HG03025 (cell line): ENCODE measurements around the gene TMEM52B.

Experiments used
- ATAC-seq: cut with Tn5 transposase; IDR thresholded peaks from one replicate; pipeline ENCODE4 v1.9.1; 2021; ENCODE audit warnings: mild to moderate bottlenecking, moderate library complexity; ENCODE audit not compliant: unreplicated experiment, low FRiP score

Gene TMEM52B

GRCh38 chr12:10178821-10179220 is at the start of gene TMEM52B:
TSS of gene TMEM52B (plus strand) at chr12:10179032. CDS start at chr12:10179575, 543 bp downstream.
- ATAC-seq = no peak

GRCh38 chr12:10130042-10130441 is 48.8 kb upstream of the TMEM52B start, which contains the start of gene CLEC7A:
TSS of gene CLEC7A (minus strand) at chr12:10130199. CDS start at chr12:10130082, 117 bp downstream.
- no peak for ATAC-seq

DNA sequence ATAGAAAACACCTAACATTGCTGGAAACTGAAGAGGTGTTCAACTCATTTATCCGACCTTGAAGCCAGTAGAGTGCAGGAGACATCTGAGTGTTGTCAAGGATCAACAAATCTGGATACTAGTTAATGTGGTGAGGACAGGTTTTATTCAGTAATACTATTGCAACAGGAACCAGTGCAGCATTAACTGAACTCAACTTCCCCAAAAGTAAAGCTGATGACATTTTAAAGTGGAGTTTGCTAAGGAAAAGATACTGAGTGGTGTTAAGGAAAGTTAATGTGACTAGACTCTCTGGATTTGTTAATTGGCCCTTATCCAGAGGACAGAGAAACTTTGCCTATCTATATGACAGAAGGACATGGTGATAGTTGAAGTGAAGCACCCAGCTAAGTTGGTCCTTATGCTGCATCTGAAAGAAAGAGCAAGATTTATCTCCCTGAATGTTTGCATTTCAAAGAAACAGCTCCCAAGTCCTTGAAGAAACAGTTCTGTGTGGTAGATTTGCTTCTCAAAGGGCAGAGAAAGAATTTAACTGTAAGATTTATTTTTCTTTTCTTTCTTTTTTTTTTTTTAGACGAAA is 47.6 kb upstream of the TMEM52B start:
- ATAC-seq = no peak

- ATAC-seq = no peak
Observed at GRCh38 chr12:10132850-10133370, 45.9 kb upstream of the TMEM52B start.

GRCh38 chr12:10135126-10135525 is 43.7 kb upstream of the TMEM52B start:
- ATAC-seq = no peak

GRCh38 chr12:10136637-10137205 is 42.1 kb upstream of the TMEM52B start:
- ATAC-seq = no peak

DNA sequence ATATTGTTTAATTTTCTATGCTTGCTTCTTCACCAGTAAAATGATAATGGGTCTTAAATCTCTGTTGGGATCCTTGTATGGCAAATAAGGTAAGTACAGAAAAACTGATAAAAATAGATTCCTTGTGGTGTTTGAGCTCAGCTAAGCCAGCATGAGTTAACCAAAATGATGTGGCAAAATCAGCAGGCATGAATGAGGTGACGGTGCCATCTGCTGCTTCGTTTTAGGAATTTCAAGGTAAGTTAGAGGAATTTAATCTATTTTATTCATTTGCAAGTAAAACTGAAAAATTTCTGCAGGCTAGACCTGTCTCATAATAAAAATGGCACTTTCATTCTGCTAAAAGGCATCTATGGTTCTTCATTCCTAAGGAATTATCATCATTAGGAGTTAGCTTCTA is 38.8 kb upstream of the TMEM52B start:
- ATAC-seq = no peak

DNA sequence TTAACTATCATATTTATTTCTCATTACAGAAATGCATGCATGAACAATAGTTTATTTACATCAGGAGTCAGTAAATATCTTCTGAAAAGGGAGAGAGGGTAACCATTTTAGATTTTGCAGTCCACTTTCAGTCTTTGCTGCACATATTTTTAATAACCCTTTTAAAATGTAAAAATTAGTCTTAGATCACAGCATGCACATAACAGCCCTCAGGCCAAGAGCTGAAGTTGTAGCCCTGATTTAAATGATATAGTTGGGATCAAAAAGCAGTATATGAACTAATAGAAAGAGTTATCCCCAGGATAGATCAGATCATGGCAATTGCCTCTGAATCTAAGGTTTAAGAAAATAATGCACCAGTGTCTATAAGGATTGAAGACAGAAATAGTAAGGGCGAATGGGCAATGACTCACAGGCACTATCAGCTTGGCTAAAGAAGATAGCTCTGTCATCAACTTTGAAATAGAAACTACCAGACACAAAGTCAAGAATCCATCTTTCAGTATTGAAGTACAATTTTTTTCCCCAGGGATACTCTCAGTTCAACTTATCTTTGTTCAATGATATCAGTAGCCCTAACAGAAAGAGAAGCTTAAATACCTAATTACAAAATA is 35.7 kb upstream of the TMEM52B start:
- no peak for ATAC-seq

DNA sequence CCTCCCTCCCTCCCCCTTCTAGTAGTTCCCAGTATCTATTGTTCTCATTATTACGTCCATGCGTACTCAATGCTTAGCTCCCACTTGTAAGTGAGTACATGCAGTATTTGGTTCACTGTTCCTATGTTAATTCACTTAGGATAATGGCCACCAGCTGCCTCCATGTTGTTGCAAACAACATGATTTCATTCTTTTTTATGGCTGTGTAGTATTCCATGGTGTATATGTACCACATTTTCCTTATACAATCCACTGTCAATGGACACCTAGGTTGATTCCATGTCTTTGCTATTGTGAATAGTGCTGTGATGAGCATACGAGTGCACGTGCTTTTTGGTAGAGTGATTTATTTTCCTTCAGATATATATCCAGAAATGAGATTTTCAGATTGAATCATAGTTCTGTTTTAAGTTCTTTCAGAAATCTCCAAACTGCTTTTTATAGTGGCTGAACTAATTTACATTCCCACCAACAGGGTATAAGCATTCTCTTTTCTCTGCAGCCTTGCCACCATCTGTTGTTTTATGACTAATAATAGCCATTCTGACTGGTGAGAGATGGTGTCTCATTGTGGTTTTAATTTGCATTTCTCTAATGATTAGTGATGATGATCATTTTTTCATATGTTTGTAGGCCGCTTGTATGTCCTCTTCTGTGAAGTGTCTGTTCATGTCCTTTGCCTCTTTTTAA is 31.0 kb upstream of the TMEM52B start:
- no peak for ATAC-seq

DNA sequence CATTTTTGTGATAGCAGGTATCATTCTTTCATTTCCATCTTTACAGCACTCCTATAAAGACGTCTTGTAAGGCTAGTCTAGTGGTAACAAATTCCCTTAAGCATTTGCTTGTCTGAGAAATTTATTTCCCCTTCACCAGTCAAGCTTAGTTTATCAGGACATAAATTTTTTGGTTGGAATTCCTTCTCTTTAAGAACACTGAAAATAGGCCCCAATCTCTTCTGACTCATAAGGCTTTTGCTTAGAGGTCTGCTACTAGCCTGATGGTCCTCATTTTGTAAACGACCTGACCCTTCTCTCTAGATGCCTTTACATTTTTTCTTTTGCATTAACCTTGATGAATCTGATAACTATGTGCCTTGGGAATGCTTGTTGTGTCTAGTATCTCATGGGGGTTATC is 27.2 kb upstream of the TMEM52B start:
- no peak for ATAC-seq

GRCh38 chr12:10153271-10154144 is 25.3 kb upstream of the TMEM52B start:
- no peak for ATAC-seq

DNA sequence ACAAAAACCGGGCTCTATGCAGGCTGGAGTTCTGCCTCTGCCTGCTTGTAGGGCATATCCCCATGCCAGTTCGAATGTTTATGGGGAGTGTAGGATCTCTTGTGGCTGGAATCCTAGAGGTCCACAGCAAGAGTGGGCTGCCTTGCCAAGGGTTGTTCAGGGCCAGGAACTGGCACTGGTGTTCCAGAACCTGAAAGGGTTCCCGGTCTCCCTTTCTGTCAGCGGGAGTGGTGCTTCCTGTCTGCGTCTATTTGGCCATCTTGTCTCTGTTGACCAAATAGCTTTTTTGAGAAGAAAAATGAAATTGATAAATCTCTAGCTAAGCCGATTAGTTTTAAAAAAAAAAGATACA is 24.7 kb upstream of the TMEM52B start:
- ATAC-seq = no peak

DNA sequence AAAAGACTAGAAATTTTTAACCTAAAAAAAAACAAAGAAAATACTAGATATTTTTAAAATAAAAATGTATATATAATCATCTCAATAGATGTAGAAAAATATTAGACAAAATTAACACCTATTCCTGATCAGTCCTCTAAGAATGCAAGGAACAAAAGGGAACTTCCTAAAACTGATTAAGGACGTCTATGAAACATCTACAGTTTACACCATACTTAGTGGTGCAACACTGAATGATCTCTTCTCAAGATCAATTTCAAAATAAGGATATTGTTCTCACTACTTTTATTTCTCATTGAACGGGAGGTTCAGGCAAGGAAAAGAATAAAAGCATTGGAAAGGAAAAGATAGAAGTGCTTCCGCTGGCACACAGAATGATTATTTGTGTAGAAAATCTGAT is 22.9 kb upstream of the TMEM52B start:
- ATAC-seq = no peak

- no peak for ATAC-seq
Observed at GRCh38 chr12:10158406-10158805, 20.4 kb upstream of the TMEM52B start.

GRCh38 chr12:10159280-10159679 is 19.6 kb upstream of the TMEM52B start:
- ATAC-seq = no peak

- ATAC-seq = no peak
Observed at GRCh38 chr12:10160617-10161385, 18.0 kb upstream of the TMEM52B start.

GRCh38 chr12:10163084-10163483 is 15.7 kb upstream of the TMEM52B start:
- ATAC-seq = no peak

DNA sequence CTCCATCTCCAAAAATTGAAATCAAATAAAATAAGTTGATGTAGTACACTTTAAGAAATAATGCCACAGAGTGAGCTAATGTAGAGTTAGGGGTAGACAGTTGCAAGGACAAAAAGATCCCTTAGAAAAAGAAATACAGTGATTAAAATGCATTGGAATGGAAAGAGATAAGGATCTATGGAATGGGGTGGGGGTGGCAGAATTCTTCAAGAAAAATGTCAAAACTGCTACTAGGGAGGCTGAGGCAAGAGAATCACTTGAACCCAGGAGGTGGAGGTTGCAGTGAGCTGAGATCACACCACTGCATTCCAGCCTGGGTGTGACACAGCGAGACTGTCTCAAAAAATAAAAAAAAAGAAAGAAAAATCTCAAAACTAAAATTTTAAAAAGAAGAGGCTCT is 13.4 kb upstream of the TMEM52B start:
- ATAC-seq = no peak

DNA sequence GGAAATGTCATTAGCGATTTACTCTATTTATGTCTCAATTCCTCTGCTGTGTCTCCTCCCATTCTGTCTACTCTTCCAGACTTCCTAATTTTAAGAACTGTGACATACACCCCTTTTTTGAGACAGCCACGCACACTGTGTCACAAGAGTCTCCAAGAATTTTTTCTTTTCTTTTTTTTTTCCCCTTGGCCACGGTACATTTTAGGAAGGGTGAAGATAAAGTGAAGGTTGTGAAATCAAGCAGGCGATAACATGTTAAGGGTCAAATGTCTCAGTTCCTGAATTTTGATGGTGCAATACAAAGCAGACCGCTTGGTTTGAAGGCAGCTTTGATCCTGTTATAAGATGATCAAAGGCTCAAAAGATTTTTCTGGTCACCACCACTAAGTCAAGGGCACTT is 11.2 kb upstream of the TMEM52B start:
- no peak for ATAC-seq

GRCh38 chr12:10169104-10169503 is 9.7 kb upstream of the TMEM52B start:
- no peak for ATAC-seq
